ENCODE results near the gene SLC6A11.

Gene SLC6A11

DNA sequence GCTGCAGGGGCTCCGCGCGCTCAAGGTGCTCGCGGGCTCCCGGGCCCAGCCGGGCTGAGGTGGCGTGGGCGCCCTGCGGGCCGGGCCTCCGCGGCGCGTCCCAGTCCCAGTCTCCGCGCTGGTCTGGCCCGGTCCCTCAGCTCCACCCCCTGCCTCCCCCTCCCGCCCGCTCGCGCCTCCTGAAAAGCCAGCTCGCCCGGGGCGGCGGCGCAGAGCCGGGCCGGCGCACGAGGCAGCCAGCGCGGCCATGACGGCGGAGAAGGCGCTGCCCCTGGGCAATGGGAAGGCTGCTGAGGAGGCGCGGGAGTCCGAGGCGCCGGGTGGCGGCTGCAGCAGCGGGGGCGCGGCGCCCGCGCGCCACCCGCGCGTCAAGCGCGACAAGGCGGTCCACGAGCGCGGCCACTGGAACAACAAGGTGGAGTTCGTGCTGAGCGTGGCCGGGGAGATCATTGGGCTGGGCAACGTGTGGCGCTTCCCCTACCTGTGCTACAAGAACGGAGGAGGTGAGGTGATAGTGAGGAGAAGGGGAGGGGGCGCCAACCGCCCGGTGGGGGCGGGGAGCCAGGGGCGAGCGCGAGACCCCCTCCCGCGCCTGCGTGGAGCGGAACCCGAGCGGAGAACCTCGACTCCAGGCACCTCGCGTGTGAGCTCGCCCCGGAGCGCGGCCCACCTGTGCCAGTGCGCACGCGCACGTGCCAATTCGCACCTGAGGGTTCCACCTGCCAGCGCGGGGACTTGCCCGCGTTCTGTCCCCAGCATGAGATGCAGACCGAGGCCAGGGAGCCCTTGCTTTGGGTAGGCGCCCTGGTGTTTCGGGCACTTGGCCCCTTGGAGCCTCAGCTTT lies at the start of gene SLC6A11:
SLC6A11 (plus strand) TSS at position 210 of the 844 bp plus-strand sequence; CDS start at position 248, 38 bp downstream.
- no peak for DNase-seq

DNA sequence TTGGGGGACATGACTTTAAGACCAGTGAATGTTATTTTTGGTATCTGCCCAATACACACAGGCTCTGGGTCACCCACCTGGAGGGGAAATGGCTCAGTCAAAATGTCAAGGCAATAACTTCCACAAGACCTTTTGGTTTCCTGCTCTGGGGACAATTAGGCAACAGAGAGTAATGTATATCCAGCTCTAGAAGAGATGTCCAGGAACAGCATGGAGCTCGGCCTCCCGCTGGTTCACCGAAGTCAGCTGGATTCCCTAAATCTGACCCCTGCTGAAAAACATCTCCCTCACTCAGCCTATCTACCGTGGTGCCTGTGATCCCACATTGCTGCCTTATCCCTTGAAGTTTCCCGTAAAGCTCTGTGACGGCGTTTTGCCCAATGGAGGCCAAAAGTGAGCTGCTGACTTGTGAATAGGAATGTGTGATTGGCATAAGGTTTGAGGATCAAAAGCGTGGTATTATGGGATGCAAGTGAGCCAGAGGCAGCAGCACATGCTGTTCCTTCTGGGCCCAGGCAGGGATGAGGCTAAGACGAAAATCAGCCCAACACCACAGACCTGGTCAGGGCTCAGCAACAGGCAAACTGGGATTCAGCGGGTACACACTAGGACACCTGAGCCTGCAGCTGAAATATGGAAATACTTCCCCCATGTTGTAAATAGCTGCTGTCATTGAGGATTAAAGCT lies 47.2 kb upstream of the SLC6A11 start:
- DNase-seq = no peak

DNA sequence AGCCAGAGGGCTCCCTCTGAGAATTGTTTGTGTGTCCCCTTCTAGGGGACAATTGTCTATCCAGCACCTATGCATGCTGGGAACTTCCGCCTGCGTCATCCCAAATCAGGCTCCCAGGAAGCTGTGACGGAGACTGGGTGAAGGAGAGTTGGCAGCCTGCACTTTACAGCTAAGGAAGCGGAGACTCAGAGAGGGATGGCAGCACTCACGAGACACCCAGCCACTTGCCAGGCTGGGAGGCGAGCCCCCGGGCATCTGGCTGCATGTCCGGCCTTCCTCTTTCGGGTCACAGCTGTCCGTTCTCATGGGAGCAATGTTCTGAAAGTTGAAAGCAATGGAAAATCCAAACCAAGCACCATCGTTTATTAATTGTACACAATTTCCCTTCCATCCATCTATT lies 45.5 kb upstream of the SLC6A11 start:
- DNase-seq = no peak

DNA sequence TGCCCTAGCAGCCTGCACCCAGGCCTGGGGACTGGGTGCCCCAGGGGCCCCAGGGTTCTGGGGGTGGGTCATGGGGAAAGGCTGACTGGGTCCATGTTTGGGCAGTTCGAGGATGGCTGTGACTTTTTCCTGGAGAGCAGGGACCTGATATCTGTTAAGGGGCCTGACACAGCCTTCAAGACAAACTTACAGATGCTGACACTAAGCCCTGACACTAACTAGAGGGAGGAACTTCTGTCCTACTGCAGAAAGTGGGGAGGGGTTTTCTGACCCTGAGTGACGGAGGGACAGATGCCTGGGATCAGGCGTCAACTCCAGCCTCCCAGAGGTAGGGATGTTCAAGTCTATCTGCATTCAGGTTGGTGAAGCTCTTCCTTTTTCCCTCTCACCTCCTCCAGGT lies 45.0 kb upstream of the SLC6A11 start:
- no peak for DNase-seq

DNA sequence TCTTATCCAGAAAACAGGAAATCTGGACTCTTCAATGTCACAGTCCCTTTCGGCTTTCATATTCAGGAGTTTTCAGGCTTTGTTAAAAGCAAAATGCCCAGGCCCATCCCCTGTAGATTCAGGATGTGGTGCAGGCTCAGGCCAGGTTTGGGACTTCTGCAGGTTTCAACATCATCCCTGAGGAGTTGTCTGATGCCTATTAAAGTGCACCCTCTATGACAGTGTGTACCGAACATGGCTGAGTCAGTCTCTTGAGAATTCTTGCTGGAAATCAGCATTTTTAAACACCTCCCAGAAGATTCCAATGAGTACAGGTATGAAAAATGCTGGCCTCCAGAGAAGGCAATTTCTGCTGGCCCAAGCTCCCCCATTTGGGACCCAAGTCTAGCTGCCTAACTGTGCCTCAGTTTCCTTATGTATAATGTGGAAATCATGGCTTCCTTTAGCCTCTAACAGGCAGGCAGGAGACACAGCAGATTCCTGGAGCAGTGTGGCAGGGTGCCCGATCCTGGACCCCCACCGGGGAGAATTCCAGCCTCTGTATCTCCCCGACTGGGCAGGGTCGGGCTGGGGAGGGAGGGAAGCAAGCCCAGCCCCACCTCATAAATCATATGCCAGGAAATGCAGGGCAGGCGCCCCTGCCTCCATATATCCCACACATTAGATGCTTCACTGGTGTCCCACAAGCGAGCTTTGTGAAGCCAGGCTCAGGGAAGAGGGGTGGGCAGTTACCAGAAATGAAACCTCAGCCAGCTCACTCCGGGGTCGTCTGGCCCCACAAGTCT lies 44.4 kb upstream of the SLC6A11 start:
- no peak for DNase-seq

DNA sequence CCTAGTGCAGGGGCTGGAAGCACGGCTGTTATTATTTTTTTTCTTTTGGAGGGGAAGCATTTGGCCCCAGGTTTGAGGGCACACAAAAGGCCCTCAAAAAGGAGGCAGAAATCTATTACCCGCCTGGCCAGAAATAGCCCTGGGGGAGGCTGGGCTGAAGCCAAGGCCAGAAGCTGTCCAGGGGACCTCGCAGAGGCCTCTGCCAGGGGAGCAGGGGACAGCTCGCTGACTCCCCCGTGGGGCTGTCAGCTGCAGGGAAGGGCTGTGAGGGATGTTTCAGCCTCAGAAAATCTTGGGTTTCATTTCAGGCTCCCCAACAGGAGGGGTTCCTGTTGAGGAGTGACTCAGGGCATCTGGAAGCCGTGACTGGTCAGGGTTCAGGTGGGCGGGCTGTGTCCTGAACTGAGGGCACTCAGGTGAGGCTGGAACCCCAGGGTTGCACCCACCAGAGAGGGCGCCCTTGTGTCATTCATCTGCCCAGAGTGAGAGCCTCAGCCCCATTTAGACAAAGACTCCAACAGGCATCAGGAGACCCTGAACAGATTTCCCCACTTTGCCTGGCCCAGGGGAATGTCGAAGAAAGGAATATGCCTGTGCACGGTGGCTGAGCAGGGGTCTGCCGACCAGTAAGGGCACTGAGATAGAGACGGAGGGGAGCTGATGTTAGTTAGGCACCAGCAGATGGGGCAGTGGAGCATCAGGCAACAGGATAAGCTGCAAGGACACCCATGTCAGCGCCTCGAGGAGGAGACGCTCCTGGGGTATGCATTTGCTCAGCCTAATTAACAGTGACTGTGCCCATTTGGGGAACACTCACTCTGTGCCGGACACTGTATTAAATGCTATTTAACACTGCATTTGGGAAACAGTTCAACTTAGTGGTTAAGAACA lies 43.5 kb upstream of the SLC6A11 start:
- DNase-seq = no peak

DNA sequence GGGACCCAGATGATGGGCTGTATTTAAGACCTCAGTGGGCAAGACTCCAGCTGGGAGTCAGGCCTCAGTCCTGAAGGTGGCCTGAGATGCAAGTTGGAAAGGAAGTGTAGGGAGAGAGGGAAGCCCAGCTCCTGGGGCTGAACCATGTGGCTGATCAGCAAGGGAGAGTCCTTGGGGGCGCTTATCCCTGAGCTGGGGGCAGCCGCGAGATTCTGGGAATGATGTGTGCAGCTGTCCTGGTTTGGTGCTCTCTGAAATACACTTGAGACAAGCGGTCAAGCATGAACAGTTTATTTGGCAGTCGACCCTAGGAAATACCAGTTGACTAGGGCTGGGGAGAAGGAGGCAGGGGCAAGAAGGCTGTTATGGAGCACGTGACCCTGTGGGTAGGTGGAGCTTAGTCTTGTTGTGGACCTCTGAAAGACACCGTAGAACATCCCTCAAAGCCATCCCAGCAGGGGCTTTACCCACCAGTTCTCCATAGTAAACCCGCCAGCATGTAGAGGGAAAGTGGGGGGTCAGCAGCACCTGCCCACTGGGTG lies 41.8 kb upstream of the SLC6A11 start:
- no peak for DNase-seq

DNA sequence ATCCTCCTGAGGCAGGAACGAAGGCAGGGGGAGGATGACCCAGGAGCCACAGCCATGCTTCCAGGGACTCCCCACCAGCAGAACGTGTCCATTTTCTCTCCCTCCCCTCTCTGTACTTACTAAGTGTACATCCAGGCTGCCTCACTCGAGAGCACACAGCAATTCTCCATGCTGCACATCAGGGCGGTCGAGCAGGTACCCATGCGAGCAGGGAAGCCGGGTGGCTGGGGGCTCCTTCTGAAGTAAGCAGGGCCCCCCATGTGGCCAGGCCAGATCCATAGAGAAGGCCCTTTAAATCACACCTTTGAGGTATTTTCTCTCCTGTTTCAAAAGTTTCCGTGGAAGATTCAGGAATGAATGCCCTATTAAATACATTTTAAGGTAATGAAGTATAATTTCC lies 41.2 kb upstream of the SLC6A11 start:
- DNase-seq = no peak

DNA sequence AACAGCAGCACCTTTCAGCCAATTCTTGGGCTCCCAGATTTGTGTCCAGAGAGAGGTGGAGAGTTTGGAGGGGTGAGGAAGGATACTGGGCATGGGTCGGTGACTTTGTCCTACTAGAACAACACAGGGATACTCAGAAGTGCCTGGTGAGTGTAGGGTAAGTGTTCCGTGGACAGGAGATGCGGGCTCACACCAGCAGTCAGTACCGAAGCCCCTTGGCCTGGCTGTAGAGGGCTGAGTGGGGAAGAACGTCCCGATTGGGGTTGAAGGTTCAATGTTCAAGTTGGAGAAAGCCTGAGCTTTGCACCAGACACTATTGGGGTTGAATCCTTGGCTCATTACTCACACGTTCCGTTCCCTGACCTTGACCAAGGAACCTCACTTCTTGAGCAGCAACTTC lies 40.8 kb upstream of the SLC6A11 start:
- DNase-seq = no peak

DNA sequence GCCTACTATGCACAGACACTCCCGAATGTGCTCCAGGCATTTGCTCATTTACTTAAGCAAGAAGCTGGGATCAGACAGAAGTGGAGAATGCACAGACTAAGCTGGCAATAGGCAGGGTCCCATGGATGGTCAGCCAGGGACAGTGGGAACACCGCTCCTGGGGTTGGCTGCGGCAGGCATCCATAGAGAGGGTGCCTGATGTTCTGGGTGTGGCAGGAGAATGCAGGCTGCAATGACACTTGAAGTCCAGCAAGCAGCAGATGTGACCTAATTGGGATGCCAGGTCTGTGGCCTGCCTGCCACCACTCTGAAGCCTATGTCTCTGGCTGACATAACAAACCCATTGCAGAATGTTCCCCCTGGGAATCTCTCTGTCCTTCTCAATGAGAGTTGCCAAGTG lies 40.2 kb upstream of the SLC6A11 start:
- DNase-seq = no peak

DNA sequence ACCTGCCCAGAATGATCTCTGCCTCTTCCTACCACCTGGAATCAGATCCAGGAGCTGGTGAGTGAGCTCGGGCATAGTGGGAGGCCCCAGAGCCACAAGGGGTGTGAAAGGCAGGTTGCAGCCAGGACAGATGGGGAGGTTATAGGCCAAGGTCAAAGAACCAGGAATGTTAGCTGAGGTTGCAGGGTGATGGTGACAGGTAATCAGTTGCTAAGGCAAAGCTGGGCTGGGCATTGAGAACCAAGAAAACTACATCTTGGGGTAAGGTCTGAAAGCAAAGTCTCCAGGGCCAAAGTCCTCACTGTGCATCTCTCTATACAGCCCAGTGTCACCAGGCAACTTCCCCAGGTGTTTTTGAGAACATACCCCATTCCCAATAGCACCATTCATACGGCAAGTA lies 38.4 kb upstream of the SLC6A11 start:
- DNase-seq = no peak

DNA sequence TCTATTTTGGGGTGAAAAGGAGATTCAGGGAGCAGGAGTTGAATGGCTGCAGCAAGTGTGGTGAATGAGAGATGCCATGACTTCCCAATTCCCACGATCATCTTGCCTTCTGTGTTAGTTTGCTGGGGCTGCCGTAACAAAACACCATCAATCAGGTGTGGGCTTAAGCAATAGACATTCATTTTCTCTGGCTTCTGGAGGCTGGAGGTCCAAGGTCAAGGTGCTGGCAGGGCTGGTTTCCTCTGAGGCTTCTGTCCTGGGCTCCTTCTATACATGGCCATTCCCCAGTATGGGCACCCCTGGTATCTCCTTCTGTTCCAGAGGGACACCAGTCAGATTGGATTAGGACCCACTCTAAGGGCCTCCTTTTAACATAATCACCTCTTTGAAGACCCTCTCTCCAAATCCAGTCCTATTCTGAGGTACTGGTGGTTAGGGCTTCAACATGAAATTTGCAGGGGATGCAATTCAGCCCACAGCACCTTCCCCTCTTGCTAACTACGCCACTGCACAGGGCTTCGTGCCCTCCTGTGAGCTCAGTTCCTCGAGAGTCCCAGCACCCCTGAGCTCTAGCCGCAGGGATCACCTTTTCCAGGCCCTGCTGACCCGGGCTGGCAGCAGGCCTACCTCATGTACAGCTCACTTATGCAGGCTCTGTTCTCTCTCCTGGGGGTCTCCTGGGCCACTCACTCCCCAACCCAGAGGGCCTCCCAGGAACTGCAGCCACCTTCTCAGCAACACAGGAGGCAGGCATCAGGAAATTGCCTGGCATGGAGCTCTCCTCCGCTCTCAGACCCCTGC lies 37.3 kb upstream of the SLC6A11 start:
- DNase-seq = no peak

DNA sequence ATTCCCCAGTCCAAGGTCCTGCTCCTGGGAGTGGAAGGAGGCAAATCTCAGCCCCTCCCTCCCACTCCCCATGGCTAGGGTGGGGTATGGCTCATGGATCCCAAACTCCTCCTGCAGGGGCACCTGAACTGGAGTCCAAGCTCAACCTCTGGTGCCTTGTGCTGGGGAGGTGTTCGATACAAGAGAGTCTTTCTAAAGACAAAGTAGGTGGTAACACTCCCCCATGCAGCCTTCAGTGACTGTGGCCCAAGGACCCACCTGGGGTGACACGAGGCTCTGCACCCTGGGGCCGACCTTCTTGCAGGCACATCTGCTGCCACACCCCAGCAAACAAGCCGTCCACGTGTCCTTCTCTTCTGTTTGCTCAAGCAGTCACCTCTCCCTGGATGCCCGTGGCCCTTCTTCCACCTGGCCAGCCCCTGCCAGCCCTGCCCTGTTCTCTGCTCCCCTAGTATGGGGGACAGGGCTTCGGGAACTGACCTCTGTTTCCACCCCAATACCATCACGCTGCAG lies 36.7 kb upstream of the SLC6A11 start:
- DNase-seq = no peak

DNA sequence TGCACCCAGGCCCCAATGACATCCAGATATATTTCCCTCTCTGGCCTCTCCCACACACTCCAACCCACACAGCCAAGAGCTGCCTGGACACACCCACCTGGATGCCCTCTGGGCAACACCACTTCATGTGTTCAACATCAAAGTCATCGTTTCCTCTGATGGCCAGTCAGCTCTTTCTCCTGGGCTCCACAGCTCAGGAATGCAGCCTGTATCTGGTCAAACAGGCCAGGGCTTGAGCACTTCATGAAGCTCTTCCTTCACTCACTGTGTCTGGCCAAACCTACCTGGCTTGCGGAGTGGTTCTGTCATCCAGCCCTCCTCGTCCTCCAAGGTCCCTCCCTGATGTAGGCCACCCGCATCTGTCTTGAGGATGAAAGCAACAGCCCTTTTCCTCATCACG lies 35.8 kb upstream of the SLC6A11 start:
- DNase-seq = no peak

DNA sequence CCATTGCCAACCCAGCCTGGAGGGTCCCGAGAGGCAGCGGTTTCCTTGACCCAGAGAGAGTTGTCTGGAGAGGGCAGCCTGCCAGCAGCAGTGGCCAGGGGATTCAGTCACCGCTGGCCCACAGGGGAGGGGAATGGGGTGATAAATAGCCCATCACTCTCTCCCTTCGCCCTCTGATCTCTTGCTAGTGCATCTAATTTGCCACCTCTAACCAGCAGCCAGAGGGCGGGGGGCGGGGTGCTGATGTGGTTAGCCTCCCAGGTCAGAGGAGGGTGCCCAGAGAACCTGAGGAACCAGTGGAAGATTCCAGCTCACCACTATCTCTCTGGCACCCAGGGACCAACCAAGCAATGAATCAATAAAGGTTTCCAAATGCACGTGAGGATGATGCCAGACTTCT lies 35.1 kb upstream of the SLC6A11 start:
- DNase-seq = no peak

DNA sequence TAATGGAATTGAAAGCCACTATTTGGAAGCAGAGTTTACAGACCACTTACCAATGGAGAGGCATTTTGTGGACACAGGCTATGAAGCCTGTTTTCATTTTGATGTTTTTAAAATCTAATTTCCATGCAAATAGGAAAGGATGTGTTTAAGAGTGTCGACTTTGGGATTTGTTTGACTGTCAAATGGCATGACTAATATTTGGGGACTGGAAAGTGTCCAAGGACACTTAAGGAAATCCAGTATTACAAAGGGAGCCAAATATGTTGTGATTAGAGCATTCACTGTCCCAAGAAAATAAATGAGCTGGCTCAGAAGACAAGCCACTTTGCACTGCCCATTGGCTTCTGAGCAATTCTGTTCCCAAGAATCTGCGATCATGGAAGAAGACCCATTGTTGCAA lies 34.0 kb upstream of the SLC6A11 start:
- DNase-seq = no peak

DNA sequence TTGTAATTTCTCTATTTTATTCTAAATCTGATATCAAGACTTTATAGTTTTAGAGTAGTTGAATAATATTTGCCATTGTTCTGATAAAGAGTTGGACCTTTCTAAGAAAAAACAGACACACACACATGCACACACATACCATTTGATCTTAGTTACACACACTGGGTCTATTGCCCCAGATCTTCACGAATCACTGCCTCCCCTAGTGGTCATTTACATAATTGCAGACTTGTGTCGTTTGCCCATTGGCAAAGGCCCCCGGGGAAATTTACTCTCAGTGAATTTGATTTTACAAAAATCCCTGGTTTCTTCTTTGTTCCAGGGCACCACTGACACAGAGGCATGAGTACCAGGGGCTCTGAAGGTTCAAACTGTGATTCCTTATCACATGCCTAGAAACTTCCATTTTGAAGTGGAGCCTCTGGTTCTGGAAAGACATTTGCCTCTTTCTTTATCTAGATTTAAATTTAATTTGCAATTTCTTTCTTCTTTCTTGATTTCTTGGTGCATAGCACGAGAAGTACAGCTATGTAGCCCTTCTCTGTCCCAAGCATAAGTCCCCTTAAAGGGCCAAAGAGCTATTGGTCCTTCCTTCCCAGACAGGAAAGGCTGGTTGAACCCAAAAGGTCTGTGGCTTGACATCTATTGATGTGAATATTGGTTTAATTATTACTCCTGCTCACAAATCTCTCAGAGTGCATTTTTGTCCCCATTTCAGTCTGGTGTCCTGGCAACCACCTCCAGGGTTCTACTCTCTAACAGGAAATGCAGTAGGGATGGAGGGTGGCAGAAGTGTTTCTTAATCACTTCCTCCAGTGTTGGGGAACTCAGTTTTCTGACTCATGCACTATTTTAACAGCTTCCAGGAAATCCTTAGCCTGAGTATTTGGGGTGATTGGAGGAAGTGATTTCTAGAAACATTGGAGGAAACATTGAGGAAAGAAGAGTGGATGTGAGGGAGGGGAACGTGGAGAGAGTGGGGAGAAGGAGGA lies 32.4 kb upstream of the SLC6A11 start:
- peak; percentile 52 for DNase-seq

DNA sequence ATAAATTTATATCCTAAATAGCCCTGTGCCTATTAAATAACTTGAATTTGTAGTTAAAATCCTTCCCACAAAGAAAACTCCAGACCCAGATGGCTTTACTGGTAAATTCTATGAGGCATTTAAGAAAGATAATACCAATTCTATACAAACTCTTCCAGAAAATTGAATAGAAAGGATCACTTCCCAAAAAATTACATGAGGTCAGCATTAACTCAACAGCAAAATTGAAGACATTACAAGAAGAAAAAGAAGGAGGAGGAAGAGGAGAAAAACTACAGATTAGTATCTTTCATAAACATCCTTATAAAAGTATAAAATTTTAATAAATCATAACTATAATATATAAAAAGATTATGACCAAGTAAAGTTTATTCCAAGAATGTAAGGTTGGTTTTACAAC lies 29.4 kb upstream of the SLC6A11 start:
- no peak for DNase-seq

DNA sequence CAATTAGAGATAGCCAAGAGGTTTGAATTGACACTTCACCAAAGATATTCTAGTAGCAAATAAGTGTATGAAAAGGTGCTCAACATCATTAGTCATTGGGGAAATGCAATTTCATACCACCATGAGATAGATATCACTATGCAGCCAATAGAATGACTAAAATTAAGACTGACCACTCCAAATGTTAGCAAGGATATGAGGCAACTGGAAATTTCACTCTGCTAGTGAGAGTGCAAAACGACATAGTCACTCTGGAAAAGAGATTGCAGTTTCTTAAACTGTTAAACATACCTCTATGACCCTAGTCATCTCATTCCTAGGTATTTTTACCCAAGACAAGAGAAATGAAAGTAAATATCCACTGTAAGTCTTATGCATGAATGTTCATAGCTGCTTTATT lies 27.6 kb upstream of the SLC6A11 start:
- no peak for DNase-seq

DNA sequence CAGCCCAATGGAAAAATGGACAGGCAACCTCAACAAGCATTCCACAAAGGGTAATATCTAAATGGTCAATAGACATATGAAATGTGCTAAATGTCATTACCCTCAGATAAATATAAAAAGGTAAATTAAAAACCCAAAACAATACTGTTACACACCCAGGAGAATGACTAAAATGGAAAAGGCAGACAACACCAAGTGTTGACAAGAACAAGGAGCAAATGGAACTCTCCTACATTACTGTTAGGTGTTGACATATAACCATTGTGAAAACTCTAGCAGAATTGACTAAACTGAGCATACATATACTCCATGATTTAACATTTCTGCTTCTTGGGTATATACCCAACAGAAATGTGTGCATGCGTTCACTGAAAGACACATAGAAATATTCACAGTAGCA lies 25.3 kb upstream of the SLC6A11 start:
- no peak for DNase-seq
